HG02610 (cell line): Measurements from ENCODE around the gene XPO5.
"Not testable (repeated sequence)": the region's sequence is repeated elsewhere in the genome, so short reads cannot be mapped to it uniquely, and the experiment has no call there.

Source experiments
- ATAC-seq: cut with Tn5 transposase; IDR thresholded peaks from one replicate; pipeline ENCODE4 v1.9.1; 2021; ENCODE audit warnings: mild to moderate bottlenecking, moderate library complexity; ENCODE audit not compliant: unreplicated experiment

The XPO5 gene

GRCh38 chr6:43575772-43576551 is at the start of gene XPO5, which contains the start of gene POLH:
Gene XPO5, minus strand, starts transcription at chr6:43576038. Its CDS starts 174 bp downstream, at chr6:43575864.
Gene POLH, plus strand, starts transcription at chr6:43576185. Its CDS starts 6,135 bp downstream, at chr6:43582320.
- peak; percentile 88 for ATAC-seq

DNA sequence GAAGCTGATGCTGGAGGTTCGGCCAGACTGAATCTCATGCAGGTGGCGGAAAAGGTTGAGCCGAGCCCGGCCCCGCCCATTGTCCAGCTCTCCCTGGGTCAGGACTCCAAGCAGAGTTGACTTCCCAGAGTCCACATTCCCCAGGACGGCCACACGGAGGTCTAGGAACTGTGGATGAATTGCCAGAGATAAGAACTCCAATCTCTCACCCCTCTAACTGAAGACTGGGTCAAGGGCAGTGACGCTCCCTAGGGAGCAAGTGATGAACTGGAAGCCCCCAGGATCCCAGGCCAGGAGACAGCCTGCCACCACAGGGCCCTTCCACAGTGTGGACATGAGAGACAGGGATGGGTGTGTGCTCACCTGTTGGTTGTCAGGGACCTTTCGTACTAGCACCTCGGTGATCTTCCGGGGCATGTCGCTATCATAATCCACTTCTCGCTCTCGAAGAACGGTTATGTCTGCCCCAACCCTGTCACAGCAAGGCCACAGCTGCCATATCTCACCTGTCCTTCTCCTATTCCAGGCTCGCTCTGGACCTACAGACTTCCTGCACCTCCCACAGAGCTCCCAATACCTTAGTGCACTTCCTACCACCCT is 49.7 kb upstream of the XPO5 start:
- ATAC-seq: no peak

DNA sequence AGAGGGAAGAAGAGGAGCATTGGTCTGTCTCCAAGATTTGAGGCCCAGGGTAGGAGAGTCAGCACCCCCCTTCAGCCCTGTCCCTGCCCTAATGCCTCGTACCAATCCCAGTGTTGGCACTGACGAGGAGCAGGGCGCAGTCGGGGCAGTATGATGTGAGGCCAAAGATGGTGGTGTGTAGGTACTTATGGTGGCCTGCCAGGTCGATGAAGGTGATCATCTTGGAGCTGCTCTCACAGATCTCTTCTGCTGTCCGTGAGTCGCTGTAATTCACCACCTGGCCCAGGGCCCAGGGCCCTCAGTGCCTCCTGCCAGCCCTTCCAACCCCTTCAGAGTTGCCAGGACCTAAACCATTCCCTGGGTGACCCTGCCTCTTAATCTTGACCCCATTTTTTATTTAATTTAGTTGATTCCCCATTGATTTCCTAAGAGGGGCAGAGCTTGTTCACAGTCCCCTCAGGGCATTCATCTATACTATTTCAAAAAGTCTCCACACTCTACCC is 49.0 kb upstream of the XPO5 start:
- ATAC-seq: no peak

DNA sequence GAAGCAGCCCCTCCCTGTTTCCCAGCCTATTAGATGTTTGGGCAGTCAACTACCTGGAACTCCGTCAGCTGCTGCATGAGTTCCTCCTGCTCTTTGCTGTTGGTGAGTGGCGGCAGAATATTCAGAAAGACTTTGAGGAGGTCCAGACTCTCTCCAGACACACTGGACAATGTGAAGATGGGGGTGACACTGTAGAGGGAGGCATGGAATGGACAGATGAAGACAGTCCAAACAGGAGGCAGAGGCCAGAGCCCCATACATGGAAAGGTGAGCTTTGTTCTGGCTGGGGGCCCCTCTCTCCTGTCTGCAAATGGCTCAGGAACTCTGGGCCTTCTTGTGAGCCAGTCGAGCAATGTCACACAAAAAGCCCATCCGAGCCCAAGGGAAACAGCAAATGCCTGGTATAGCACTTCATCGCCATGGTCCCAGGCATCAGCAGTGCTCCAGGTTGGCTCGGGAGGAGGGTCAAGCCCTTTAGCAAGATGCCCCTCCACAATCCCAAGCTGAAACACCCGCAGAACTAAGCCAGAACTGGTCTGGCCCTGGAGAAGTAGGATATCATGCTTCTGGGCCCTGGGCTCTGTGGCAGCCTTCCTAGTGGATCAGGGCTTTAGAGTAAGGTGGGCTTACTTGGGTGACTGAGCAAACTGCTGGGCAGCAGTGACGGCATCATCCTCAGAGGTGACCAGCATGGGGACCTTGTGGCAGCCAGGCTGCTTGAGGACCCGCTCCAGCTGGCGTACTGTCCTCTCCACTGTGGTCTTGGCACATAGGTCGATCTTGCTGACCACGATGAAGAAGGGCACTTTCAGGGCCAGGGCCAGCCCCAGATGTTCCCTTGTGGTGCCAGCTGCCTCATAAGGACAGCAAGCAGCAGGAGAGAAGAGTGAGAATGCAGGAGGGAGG is 48.3 kb upstream of the XPO5 start:
- ATAC-seq: no peak

- ATAC-seq: no peak
Observed at GRCh38 chr6:43622541-43622940, 46.7 kb upstream of the XPO5 start.

- ATAC-seq: no peak
Observed at GRCh38 chr6:43621836-43622180, 46.0 kb upstream of the XPO5 start.

- ATAC-seq: no peak
Observed at GRCh38 chr6:43621078-43621835, 45.4 kb upstream of the XPO5 start.

GRCh38 chr6:43616725-43617472 is 41.1 kb upstream of the XPO5 start:
- ATAC-seq: no peak

DNA sequence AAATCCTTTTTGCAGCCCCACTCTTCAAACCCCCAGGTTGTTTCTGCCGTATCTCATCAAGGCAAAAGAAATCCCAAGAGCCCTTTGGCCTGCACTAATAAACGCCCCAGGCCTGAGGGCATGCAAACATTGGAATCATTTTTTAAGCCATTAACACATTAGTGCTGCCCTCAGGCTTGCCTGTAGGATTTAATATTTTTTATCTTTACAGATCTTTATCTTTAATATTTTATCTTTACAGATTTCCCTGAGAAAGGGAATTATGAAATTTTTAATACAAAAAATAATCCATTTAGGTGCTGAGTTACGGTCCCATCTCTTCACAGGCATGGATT is 38.5 kb upstream of the XPO5 start:
- ATAC-seq: no peak

GRCh38 chr6:43613721-43614395 is 38.0 kb upstream of the XPO5 start:
- no peak for ATAC-seq

GRCh38 chr6:43610431-43610830 is 34.6 kb upstream of the XPO5 start:
- ATAC-seq: no peak

- ATAC-seq: no peak
Observed at GRCh38 chr6:43609402-43609801, 33.6 kb upstream of the XPO5 start.

DNA sequence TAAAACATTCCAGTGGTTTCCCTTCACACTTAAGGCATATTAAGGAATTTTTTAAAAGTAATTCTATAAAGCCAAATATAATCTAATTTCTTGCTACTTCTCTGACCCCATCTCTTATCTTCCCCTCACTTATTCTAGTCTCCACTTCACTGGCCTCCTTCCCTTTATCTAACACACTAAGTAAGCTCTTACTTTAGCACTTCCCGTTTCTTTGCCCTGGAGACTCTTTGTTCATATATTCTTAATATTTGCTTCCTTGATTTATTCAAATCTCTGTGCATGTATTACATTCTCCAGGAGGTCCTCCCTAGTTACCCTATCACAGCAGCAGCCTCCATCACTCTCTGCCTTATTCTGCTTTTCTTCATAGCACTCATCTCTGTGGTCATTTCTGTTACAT is 33.0 kb upstream of the XPO5 start:
- no peak for ATAC-seq

DNA sequence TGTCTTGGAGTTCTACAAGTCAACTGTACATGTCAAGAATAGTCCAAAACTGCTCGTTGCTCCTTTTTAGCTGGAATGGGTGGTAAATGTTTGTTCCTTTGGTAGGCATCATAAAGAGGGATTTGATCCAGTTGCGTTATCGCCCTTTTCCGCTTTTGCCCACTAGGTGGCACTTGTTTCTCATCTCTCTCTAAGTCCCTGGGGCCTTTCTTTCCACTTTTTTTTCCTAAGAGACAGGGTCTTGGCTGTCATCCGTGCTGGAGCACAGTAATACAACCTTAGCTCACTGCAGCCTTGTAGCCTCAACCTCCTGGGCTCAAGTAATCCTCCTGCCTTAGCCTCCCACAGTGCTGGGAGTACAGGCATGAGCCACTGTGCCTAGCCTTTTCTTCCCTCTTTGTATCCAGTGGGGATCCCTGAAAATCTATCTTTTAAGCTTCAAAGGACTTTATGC is 32.5 kb upstream of the XPO5 start:
- no peak for ATAC-seq

DNA sequence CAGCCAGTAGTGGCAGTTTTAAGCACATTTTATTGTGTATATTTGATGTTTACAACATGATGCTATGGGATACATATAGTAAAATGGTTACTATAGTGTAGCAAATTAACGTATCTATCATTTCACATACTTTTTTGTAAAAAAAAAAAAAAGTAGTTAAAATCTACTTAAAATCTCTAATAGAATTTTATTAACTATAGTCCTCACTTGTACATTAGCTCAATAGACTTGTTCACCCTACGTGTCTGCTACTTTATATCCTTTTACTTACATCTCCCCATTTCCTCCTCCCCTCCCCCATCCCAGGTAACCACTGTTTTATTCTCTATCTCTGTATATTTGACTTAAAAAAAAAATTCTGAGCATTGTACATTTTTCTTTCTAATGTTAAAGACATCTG is 30.2 kb upstream of the XPO5 start:
- no peak for ATAC-seq

- no peak for ATAC-seq
Observed at GRCh38 chr6:43604174-43604573, 28.3 kb upstream of the XPO5 start.

- no peak for ATAC-seq
Observed at GRCh38 chr6:43600595-43600994, 24.8 kb upstream of the XPO5 start.

DNA sequence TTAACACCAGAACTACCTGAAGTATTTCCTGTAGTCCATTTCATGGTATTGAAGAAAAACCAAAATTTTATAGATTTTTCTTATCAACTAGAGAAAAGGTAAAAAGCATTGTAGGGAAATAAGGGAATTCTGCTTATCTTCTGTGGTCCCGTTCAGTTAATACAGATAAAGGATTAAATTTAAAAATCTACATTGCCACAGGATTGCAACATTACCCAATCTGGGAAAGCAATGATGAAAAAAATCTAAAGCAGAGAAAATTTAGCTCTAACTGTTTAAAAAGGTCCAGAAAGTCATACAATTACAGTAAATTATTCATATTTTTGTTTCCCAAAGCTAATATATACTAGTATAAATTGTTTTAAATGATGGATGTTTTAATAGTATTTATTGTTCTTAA is 18.1 kb upstream of the XPO5 start:
- ATAC-seq: no peak

DNA sequence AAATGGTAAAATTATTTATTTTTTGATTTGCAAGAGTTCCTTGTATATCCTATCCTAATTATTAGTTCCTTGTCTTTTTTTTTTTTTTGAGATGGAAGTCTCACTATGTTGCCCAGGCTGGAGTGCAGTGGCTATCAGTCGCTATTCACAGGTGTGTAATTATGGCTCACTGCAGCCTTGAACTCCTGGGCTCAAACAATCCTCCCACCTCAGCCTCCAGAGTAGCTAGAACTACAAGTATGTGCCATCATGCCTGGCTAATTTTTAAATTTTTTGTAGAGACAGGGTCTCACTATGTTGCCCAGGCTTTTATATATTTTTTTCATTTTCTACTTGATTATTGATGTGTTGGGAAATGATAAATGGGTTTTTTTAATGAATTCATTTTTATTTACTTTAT is 13.7 kb upstream of the XPO5 start:
- ATAC-seq: not testable (repeated sequence)
